Activated naive CD8-positive, alpha-beta T cell treated with anti-CD3 and anti-CD28 coated beads for 36 hours (primary cell): ENCODE data around the gene RTN4R. TPM values are rescaled to one million over a fixed set of nuclear protein-coding genes. Genes with fewer than 3 reads are reported as not detected.

Experiments
- DNase-seq: peaks from one replicate; pipeline ENCODE4 v3.0.0; 2021
- H3K27ac Mint-ChIP-seq: one replicate; pipeline ENCODE4 v1.8.0; 2022; ENCODE audit warnings: mild to moderate bottlenecking, moderate library complexity, mixed read lengths
- H3K27me3 Mint-ChIP-seq: one replicate; pipeline ENCODE4 v1.8.0; 2022; ENCODE audit warnings: mild to moderate bottlenecking, mixed read lengths
- H3K36me3 Mint-ChIP-seq: one replicate; pipeline ENCODE4 v1.8.0; 2021; ENCODE audit warnings: mild to moderate bottlenecking, mixed read lengths
- H3K4me1 Mint-ChIP-seq: one replicate; pipeline ENCODE4 v1.8.0; 2021; ENCODE audit warnings: mixed read lengths
- H3K4me3 Mint-ChIP-seq: one replicate; pipeline ENCODE4 v1.8.0; 2022; ENCODE audit warnings: mild to moderate bottlenecking, moderate library complexity, mixed read lengths
- H3K9me3 Mint-ChIP-seq: one replicate; pipeline ENCODE4 v1.8.0; 2022; ENCODE audit warnings: mixed read lengths
- total RNA-seq, 2 experiments: library from RNA; stranded (reverse); gene quantifications; one replicate each; pipeline ENCODE4 v1.2.3, GENCODE V29; 2021

The RTN4R gene
- total RNA-seq, 2 experiments from 2014 or later = 3.2 to 3.5 TPM

- no peaks in the 10 kb centered on the region for H3K27me3 Mint-ChIP-seq
- no peak for DNase-seq
- no peak overlapping the region for H3K4me3 Mint-ChIP-seq
- no peaks in the 10 kb centered on the region for H3K36me3 Mint-ChIP-seq
- no peak overlapping the region for H3K27ac Mint-ChIP-seq
- H3K4me1 Mint-ChIP-seq = peaks cover 28% of the 10 kb centered on the region
- no peaks in the 10 kb centered on the region for H3K9me3 Mint-ChIP-seq
Observed at GRCh38 chr22:20247608-20248171, 20.4 kb downstream of the RTN4R start.

- DNase-seq = no peak
- H3K27me3 Mint-ChIP-seq = no peaks in the 10 kb centered on the region
- no peak overlapping the region for H3K4me3 Mint-ChIP-seq
- no peaks in the 10 kb centered on the region for H3K9me3 Mint-ChIP-seq
- peaks cover 33% of the 10 kb centered on the region for H3K4me1 Mint-ChIP-seq
- no peak overlapping the region for H3K27ac Mint-ChIP-seq
- H3K36me3 Mint-ChIP-seq = no peaks in the 10 kb centered on the region
Observed at GRCh38 chr22:20247010-20247505, 21.1 kb downstream of the RTN4R start.

GRCh38 chr22:20246368-20247009 is 21.6 kb downstream of the RTN4R start:
- Mint-ChIP-seq H3K27ac (no peak overlapping the region), H3K4me1 (peaks cover 33% of the 10 kb centered on the region), H3K9me3 (no peaks in the 10 kb centered on the region), H3K27me3 (no peaks in the 10 kb centered on the region), H3K4me3 (no peak overlapping the region), H3K36me3 (no peaks in the 10 kb centered on the region)
- no peak for DNase-seq

GRCh38 chr22:20245577-20246367 is 22.3 kb downstream of the RTN4R start:
- Mint-ChIP-seq H3K36me3 (no peaks in the 10 kb centered on the region), H3K27me3 (no peaks in the 10 kb centered on the region), H3K9me3 (no peaks in the 10 kb centered on the region), H3K27ac (peak overlapping the region; percentile 93), H3K4me3 (no peak overlapping the region), H3K4me1 (peaks cover 33% of the 10 kb centered on the region)
- no peak for DNase-seq

- DNase-seq = peak; percentile 45
- peak overlapping the region; percentile 64 for H3K4me3 Mint-ChIP-seq
- H3K9me3 Mint-ChIP-seq = no peaks in the 10 kb centered on the region
- no peaks in the 10 kb centered on the region for H3K36me3 Mint-ChIP-seq
- H3K27me3 Mint-ChIP-seq = no peaks in the 10 kb centered on the region
- peaks cover 34% of the 10 kb centered on the region for H3K4me1 Mint-ChIP-seq
- H3K27ac Mint-ChIP-seq = peak overlapping the region; percentile 93
Observed at GRCh38 chr22:20244691-20245576, 23.2 kb downstream of the RTN4R start.

GRCh38 chr22:20244250-20244648 is 23.9 kb downstream of the RTN4R start:
- no peaks in the 10 kb centered on the region for H3K36me3 Mint-ChIP-seq
- no peaks in the 10 kb centered on the region for H3K9me3 Mint-ChIP-seq
- peak overlapping the region; percentile 64 for H3K4me3 Mint-ChIP-seq
- H3K27me3 Mint-ChIP-seq = no peaks in the 10 kb centered on the region
- peaks cover 37% of the 10 kb centered on the region for H3K4me1 Mint-ChIP-seq
- no peak for DNase-seq
- H3K27ac Mint-ChIP-seq = peak overlapping the region; percentile 93

- peak overlapping the region; percentile 82 for H3K27ac Mint-ChIP-seq
- H3K4me1 Mint-ChIP-seq = peaks cover 39% of the 10 kb centered on the region
- no peaks in the 10 kb centered on the region for H3K27me3 Mint-ChIP-seq
- H3K4me3 Mint-ChIP-seq = peak overlapping the region; percentile 65
- no peaks in the 10 kb centered on the region for H3K9me3 Mint-ChIP-seq
- peak; percentile 64 for DNase-seq
- no peaks in the 10 kb centered on the region for H3K36me3 Mint-ChIP-seq
Observed at GRCh38 chr22:20243537-20244249, 24.4 kb downstream of the RTN4R start.

GRCh38 chr22:20243176-20243536 is 25.0 kb downstream of the RTN4R start:
- no peaks in the 10 kb centered on the region for H3K27me3 Mint-ChIP-seq
- no peaks in the 10 kb centered on the region for H3K36me3 Mint-ChIP-seq
- peak overlapping the region; percentile 65 for H3K4me3 Mint-ChIP-seq
- peaks cover 41% of the 10 kb centered on the region for H3K4me1 Mint-ChIP-seq
- peak overlapping the region; percentile 82 for H3K27ac Mint-ChIP-seq
- H3K9me3 Mint-ChIP-seq = no peaks in the 10 kb centered on the region
- no peak for DNase-seq

- H3K27me3 Mint-ChIP-seq = no peaks in the 10 kb centered on the region
- H3K36me3 Mint-ChIP-seq = no peaks in the 10 kb centered on the region
- peak; percentile 19 for DNase-seq
- peak overlapping the region; percentile 65 for H3K4me3 Mint-ChIP-seq
- no peaks in the 10 kb centered on the region for H3K9me3 Mint-ChIP-seq
- H3K4me1 Mint-ChIP-seq = peaks cover 42% of the 10 kb centered on the region
- peak overlapping the region; percentile 82 for H3K27ac Mint-ChIP-seq
Observed at GRCh38 chr22:20242393-20243175, 25.5 kb downstream of the RTN4R start.

- H3K36me3 Mint-ChIP-seq = no peaks in the 10 kb centered on the region
- peak; percentile 20 for DNase-seq
- H3K27me3 Mint-ChIP-seq = no peaks in the 10 kb centered on the region
- peaks cover 42% of the 10 kb centered on the region for H3K4me1 Mint-ChIP-seq
- peak overlapping the region; percentile 82 for H3K27ac Mint-ChIP-seq
- H3K4me3 Mint-ChIP-seq = peak overlapping the region; percentile 65
- no peaks in the 10 kb centered on the region for H3K9me3 Mint-ChIP-seq
Observed at GRCh38 chr22:20241579-20242392, 26.3 kb downstream of the RTN4R start.

- Mint-ChIP-seq H3K27me3 (no peaks in the 10 kb centered on the region), H3K9me3 (no peaks in the 10 kb centered on the region), H3K4me1 (peaks cover 41% of the 10 kb centered on the region), H3K4me3 (no peak overlapping the region), H3K27ac (no peak overlapping the region), H3K36me3 (no peaks in the 10 kb centered on the region)
- DNase-seq = no peak
Observed at GRCh38 chr22:20240900-20241299, 27.2 kb downstream of the RTN4R start.

GRCh38 chr22:20240447-20240764 is 27.7 kb downstream of the RTN4R start:
- H3K9me3 Mint-ChIP-seq = no peaks in the 10 kb centered on the region
- no peak for DNase-seq
- no peaks in the 10 kb centered on the region for H3K27me3 Mint-ChIP-seq
- no peak overlapping the region for H3K27ac Mint-ChIP-seq
- no peaks in the 10 kb centered on the region for H3K36me3 Mint-ChIP-seq
- H3K4me1 Mint-ChIP-seq = peaks cover 36% of the 10 kb centered on the region
- no peak overlapping the region for H3K4me3 Mint-ChIP-seq
